ENCODE results near the gene ZNF808.

Gene ZNF808

GRCh38 chr19:52570000-52570861 lies 42.8 kb downstream of the ZNF808 start, which contains the start of gene ZNF701:
TSS of gene ZNF701 (plus strand) at chr19:52570287. CDS start at chr19:52574148, 3,861 bp downstream.
- Histone ChIP-seq H3K4me2 (ENCODE audit: low read length) (peak within 1 kb of the TSS; percentile 82), H3K9me2 (replicated peaks; ENCODE audit: control insufficient read depth, low read length) (no peaks in the 10 kb centered on the region), H3K27me3 (ENCODE audit: control insufficient read depth, low read length) (no peaks in the 10 kb centered on the region), H3F3A (ENCODE audit: control insufficient read depth, insufficient read depth) (0 out of 2 replicates have a peak, but pooled peaks cover 2% of the 10 kb centered on the region), H3K36me3 (ENCODE audit: control insufficient read depth, low read length) (peaks cover 25% of the 10 kb centered on the region), H3K4me3 (ENCODE audit: low read length) (peak within 1 kb of the TSS; percentile 84), H3K27ac (ENCODE audit: low read depth, low read length) (peak within 1 kb of the TSS; percentile 79), H4K20me1 (ENCODE audit: control insufficient read depth, insufficient read depth, low read depth, low read length) (no peaks in the 10 kb centered on the region), H3K9me3 (ENCODE audit: control insufficient read depth, insufficient read depth, low read length) (no peaks in the 10 kb centered on the region), H3K79me2 (ENCODE audit: control insufficient read depth, low read length) (peaks cover 25% of the 10 kb centered on the region), H3K4me1 (ENCODE audit: control insufficient read depth, low read length) (0 out of 2 replicates have a peak, but pooled peaks cover 3% of the 10 kb centered on the region)
- TF ChIP-seq EZH2phosphoT487 (IDR thresholded peaks at IDR 0.05; ENCODE audit: borderline replicate concordance, low read length) (no peak), CTCF (IDR thresholded peaks at IDR 0.05; ENCODE audit: low read depth, low read length, poor library complexity, severe bottlenecking) (no peak)

- Histone ChIP-seq H3K4me3 (ENCODE audit: low read length) (no peak overlapping the region), H3K4me1 (ENCODE audit: control insufficient read depth, low read length) (no peaks in the 10 kb centered on the region), H3F3A (ENCODE audit: control insufficient read depth, insufficient read depth) (no peaks in the 10 kb centered on the region), H3K9me3 (ENCODE audit: control insufficient read depth, insufficient read depth, low read length) (no peaks in the 10 kb centered on the region), H3K9me2 (replicated peaks; ENCODE audit: control insufficient read depth, low read length) (no peaks in the 10 kb centered on the region), H4K20me1 (ENCODE audit: control insufficient read depth, insufficient read depth, low read depth, low read length) (no peaks in the 10 kb centered on the region), H3K79me2 (ENCODE audit: control insufficient read depth, low read length) (no peaks in the 10 kb centered on the region), H3K4me2 (ENCODE audit: low read length) (no peak overlapping the region), H3K27ac (ENCODE audit: low read depth, low read length) (no peak overlapping the region), H3K36me3 (ENCODE audit: control insufficient read depth, low read length) (peaks cover 43% of the 10 kb centered on the region), H3K27me3 (ENCODE audit: control insufficient read depth, low read length) (no peaks in the 10 kb centered on the region)
- TF ChIP-seq CTCF (IDR thresholded peaks at IDR 0.05; ENCODE audit: low read depth, low read length, poor library complexity, severe bottlenecking) (no peak), EZH2phosphoT487 (IDR thresholded peaks at IDR 0.05; ENCODE audit: borderline replicate concordance, low read length) (no peak)
These were observed 57.4 kb downstream of the ZNF808 start for GRCh38 chr19:52584736-52585440.

GRCh38 chr19:52585604-52586003 lies 58.1 kb downstream of the ZNF808 start:
- no peak overlapping the region for H3K27ac ChIP-seq (ENCODE audit: low read depth, low read length)
- H4K20me1 ChIP-seq (ENCODE audit: control insufficient read depth, insufficient read depth, low read depth, low read length) = no peaks in the 10 kb centered on the region
- no peaks in the 10 kb centered on the region for H3K9me3 ChIP-seq (ENCODE audit: control insufficient read depth, insufficient read depth, low read length)
- no peak overlapping the region for H3K4me3 ChIP-seq (ENCODE audit: low read length)
- no peak overlapping the region for H3K4me2 ChIP-seq (ENCODE audit: low read length)
- H3F3A ChIP-seq (ENCODE audit: control insufficient read depth, insufficient read depth) = no peaks in the 10 kb centered on the region
- peaks cover 42% of the 10 kb centered on the region for H3K36me3 ChIP-seq (ENCODE audit: control insufficient read depth, low read length)
- no peaks in the 10 kb centered on the region for H3K79me2 ChIP-seq (ENCODE audit: control insufficient read depth, low read length)
- TF ChIP-seq CTCF (IDR thresholded peaks at IDR 0.05; ENCODE audit: low read depth, low read length, poor library complexity, severe bottlenecking) = no peak
- no peaks in the 10 kb centered on the region for H3K4me1 ChIP-seq (ENCODE audit: control insufficient read depth, low read length)
- no peaks in the 10 kb centered on the region for H3K27me3 ChIP-seq (ENCODE audit: control insufficient read depth, low read length)
- H3K9me2 ChIP-seq (replicated peaks; ENCODE audit: control insufficient read depth, low read length) = no peaks in the 10 kb centered on the region

Data from DOHH2 (cell line).